NCI-H1048 (cell line): ENCODE data around the gene TRUB1.
"Not testable (repeated sequence)": the region's sequence is repeated elsewhere in the genome, so short reads cannot be mapped to it uniquely, and the experiment has no call there.

ENCODE experiments used
- DNase-seq: peaks from one replicate; lab custom pipeline; 2025; lab: John Stamatoyannopoulos, UW

Gene TRUB1

GRCh38 chr10:114925587-114926586 lies 12.1 kb upstream of the TRUB1 start:
- DNase-seq = no peak

- DNase-seq = no peak
These were observed 9.2 kb upstream of the TRUB1 start for GRCh38 chr10:114928818-114929217.

- no peak for DNase-seq
These were observed 7.7 kb upstream of the TRUB1 start for GRCh38 chr10:114930320-114930719.

GRCh38 chr10:114931072-114931679 lies 6.8 kb upstream of the TRUB1 start:
- no peak for DNase-seq

GRCh38 chr10:114932225-114932624 lies 5.8 kb upstream of the TRUB1 start:
- DNase-seq = no peak

- no peak for DNase-seq
These were observed 5.0 kb upstream of the TRUB1 start for GRCh38 chr10:114932945-114933344.

GRCh38 chr10:114933588-114933987 lies 4.4 kb upstream of the TRUB1 start:
- DNase-seq = no peak

GRCh38 chr10:114933995-114934394 lies 4.0 kb upstream of the TRUB1 start:
- DNase-seq = not testable (repeated sequence)

GRCh38 chr10:114938856-114939193 lies 830 bp downstream of the TRUB1 start:
- no peak for DNase-seq

GRCh38 chr10:114940735-114941134 lies 2.7 kb downstream of the TRUB1 start:
- DNase-seq = no peak

- DNase-seq = no peak
These were observed 5.0 kb downstream of the TRUB1 start for GRCh38 chr10:114943000-114943399.

GRCh38 chr10:114953047-114953446 lies 15.1 kb downstream of the TRUB1 start:
- DNase-seq = no peak

- DNase-seq = no peak
These were observed 18.0 kb downstream of the TRUB1 start for GRCh38 chr10:114955984-114956383.

- no peak for DNase-seq
These were observed 18.5 kb downstream of the TRUB1 start for GRCh38 chr10:114956466-114956865.

GRCh38 chr10:114957122-114957521 lies 19.1 kb downstream of the TRUB1 start:
- no peak for DNase-seq

GRCh38 chr10:114957673-114958072 lies 19.7 kb downstream of the TRUB1 start:
- DNase-seq = no peak

- no peak for DNase-seq
These were observed 24.4 kb downstream of the TRUB1 start for GRCh38 chr10:114962441-114962840.

- no peak for DNase-seq
These were observed 25.9 kb downstream of the TRUB1 start for GRCh38 chr10:114963908-114964307.

- no peak for DNase-seq
These were observed 29.1 kb downstream of the TRUB1 start for GRCh38 chr10:114967071-114967470.

GRCh38 chr10:114970515-114970914 lies 32.5 kb downstream of the TRUB1 start:
- DNase-seq = no peak

GRCh38 chr10:114973306-114973705 lies 35.3 kb downstream of the TRUB1 start:
- no peak for DNase-seq

GRCh38 chr10:114973997-114974396 lies 36.0 kb downstream of the TRUB1 start:
- DNase-seq = no peak

GRCh38 chr10:114974625-114975024 lies 36.6 kb downstream of the TRUB1 start:
- DNase-seq = no peak
